T-helper 2 cell (primary cell): ENCODE results near the gene NUDCD3.

Experiments used
- DNase-seq, 5 experiments: peaks; one replicate each; pipeline versions ENCODE4 v3.0.0 to v3.0.0-alpha.2; 2012 to 2022

Gene NUDCD3

GRCh38 chr7:44477063-44477830, 13.2 kb downstream of the NUDCD3 start:
- DNase-seq, result peak; percentile 11 to 73 (median 44)

- DNase-seq, result no peak
Observed at GRCh38 chr7:44476313-44476712, 14.1 kb downstream of the NUDCD3 start.

DNA sequence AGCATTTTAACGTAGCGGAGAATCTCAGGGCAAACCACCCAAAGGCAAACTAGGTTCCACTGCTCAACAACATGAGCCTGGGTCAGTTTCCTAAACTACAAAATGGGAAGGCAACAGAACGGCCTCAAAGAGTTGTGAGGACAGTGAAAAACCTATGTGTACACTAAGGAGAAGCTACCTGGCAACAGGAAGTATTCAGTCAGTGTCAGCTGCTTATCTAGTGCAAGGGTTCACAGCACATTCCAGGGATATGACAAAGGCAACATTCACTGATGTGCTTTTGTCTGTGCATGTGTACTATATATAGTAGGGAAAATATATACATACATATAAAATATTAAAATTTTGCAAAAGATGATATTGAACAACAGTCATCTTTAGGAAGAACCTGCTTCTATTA, 17.2 kb downstream of the NUDCD3 start:
- DNase-seq, result no peak

GRCh38 chr7:44472843-44473242, 17.6 kb downstream of the NUDCD3 start:
- DNase-seq, result no peak

DNA sequence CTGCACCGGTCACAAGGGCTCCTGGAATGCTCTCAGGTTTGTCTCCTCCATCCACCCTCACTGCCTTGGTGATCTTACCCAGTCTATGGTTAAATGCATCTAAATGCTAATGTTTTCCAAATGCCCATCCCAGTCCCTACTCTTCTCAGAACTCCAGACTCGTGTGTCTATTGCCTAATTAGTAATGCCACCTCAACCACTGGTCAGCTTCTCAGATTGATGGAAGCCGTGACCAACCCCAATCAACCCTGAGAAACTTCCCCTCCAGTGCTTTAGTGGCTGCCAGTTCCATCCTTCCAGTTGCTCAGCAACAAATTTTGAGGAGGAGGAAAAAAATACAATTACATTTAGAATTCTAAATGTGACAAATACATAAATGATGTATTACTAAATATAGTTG, 18.6 kb downstream of the NUDCD3 start:
- no peak for DNase-seq

- no peak for DNase-seq
Observed at GRCh38 chr7:44471436-44471835, 19.0 kb downstream of the NUDCD3 start.

- no peak for DNase-seq
Observed at GRCh38 chr7:44470628-44471245, 19.7 kb downstream of the NUDCD3 start.

GRCh38 chr7:44470135-44470479, 20.4 kb downstream of the NUDCD3 start:
- DNase-seq, result no peak

DNA sequence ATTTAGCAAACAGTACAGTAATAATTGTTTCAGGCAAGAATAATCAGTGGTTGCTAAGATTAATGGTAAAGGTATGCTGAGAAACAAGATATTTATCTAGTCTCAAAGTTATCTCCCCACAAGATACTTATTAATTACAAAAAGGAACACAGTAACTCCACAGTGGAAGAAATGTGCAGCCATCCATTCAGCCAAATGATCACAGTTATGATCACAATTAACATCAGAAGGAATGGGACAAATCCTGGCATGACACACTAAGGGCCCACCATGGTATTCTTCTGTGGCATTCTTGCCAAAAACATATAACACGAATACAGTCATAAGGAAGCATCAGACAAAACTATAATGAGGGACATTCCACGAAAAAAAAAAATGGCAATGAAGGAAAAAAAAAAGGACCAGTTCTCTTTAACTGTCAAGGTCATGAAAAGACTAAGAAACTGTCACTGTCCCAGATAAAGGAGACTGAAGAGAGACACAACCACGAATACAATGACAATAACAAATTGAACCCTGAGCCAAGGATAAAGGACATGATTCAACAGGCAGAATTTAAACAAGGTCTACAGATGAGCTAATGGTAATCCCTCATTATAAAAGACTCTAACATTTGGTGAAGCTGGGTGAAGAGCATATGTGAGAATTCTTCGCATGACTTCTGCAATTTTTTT, 20.9 kb downstream of the NUDCD3 start:
- DNase-seq, result no peak

DNA sequence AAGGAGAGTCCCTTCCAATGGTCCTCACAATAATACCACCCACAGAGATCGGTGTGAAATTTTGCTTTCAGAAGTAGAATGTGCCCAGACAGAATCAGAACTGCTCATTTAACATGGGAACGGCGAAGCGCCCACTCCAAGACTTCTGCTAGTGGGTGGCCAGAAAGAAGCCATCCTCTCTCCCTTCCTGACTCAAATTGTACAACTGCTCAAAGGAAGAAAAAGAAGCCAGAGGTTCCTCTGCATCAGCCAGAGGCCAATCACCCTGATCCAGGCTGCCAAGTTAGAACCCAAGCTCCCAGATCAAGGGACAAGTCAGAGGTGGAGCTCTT, 23.3 kb downstream of the NUDCD3 start:
- no peak for DNase-seq

DNA sequence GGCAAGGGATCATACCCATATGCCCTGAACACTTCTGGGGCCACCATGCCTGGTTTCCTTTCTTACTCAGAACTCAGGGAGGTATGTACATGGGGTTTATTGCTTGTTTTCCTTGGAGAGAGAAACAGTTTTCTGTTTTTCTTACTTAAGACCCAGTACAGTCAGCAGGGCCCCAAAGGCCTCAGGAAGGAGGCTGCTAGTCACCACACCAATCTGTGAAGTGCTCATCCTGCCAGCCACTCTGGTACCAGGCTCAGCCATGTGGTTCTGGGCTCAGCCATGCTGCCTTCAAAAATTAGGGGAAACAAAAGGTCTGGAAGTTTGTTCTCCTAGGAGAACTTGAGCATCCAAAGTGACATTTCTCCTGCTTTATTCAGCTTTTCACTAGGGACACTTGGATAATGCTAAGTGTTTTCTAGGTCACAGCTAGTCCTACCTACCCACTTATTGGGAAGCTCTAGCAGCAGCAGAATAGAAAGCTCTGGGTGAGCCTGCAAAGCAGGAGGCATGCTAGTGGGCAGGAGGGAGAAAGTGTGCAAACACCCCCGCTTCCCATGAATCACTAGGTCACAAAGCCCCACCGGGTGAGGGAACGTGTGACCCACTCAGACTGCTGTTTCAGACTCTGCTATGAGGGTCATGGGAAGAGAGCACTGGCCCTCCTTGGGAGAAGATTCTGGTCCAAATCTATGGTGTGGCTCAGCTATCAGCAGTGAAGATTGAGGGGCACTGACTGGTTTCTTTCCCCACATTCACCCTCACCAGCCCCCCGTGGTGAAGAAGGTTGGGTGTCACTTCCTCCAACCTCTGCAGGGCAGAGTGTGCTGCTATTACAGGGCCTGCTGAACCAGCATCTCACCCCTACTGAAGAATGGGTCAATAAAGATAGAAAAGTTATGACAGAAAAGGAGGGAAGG, 23.9 kb downstream of the NUDCD3 start:
- no peak for DNase-seq

- no peak for DNase-seq
Observed at GRCh38 chr7:44465490-44465889, 25.0 kb downstream of the NUDCD3 start.

DNA sequence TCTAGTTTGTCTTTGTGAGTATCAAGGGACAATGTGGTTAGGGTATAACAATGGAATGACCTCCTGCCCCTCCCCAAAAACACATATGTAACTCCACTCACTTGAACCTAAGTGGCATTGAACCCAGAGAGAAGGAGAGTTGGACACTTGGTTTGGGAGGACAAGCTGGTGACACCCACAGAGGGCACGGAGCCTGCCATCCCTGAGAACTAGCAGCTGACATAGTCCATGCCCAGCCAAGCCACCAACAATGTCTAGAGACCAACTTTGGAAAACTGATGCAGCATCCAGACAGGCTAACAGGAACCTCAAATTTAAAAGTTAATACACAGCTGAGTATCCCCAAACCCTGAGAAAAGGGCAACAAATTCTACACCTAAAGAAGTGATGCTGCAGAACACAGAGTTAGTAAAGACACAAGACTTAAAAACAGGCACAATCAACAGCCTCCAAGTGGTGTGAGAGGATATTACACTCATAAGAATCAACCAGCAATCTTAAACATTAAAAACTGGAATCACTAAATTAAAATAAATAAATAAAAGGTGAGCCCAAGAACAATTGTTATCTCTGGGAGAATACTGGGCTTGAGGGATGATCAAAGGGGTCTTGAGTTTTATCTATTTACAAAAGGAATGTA, 27.2 kb downstream of the NUDCD3 start:
- DNase-seq, result peak in 1 of 5 experiments; percentile 36

DNA sequence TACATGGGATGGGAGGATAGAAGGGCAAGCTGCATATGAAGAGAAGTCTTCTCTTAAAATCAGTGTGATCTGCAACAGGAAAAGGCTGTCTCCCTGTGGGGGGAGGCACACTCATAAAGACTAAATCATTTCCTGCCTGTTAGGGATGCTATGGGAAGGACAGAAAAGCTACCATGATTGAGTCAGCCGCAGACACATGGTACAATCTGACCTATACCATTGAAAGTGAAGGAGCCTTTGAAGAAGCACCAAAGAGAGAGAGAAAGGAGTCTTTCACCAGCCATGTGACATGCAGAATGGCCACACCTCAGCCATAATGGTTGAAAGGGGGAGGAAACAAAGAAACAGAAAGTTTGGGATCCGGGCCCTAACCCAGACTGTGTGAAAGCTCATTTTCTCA, 29.1 kb downstream of the NUDCD3 start:
- peak in 2 of 5 experiments; percentile 27 to 69 for DNase-seq

- peak in 3 of 5 experiments; percentile 51 to 96 (median 91) for DNase-seq
Observed at GRCh38 chr7:44460325-44460724, 30.1 kb downstream of the NUDCD3 start.

DNA sequence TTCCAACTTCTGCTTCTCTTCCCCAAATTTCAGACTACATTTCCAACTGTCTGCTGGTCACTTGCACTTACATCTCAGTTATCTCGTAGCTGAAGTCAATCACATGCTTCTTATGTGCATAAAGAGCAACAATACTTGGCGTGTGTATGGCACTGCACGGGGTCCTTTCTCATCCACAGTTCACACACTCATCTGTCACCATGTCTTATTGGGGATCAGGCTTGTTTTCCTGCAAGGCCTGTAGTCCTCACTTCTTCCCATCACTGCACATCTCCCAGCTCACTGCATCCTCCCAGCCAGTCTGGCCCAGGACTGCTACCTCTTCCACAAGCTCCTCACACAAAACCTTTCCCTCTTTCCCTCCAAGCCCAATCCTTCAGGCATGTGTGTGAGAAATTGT, 35.3 kb downstream of the NUDCD3 start:
- DNase-seq, result no peak

- DNase-seq, result peak in 1 of 5 experiments; percentile 80
Observed at GRCh38 chr7:44454348-44454747, 36.1 kb downstream of the NUDCD3 start.

- no peak for DNase-seq
Observed at GRCh38 chr7:44451123-44451522, 39.3 kb downstream of the NUDCD3 start.

GRCh38 chr7:44449584-44449928, 40.9 kb downstream of the NUDCD3 start:
- DNase-seq, result no peak

- no peak for DNase-seq
Observed at GRCh38 chr7:44448922-44449583, 41.4 kb downstream of the NUDCD3 start.

GRCh38 chr7:44447874-44448425, 42.5 kb downstream of the NUDCD3 start:
- DNase-seq, result no peak
